ENCODE results near the gene RAD51B. TPM values are rescaled to one million over a fixed set of nuclear protein-coding genes. Genes with fewer than 3 reads are reported as not detected.

Gene RAD51B
- total RNA-seq, 1 experiment from 2014 or later = 20.0 TPM

- H3K9me2 ChIP-seq (ENCODE audit: insufficient read depth) = no peaks in the 10 kb centered on the region
- H3K4me3 ChIP-seq (replicated peaks in 1 of 2; ENCODE audit: low read depth in 1 of 2, low read length in 2 of 2) = no peak overlapping the region
- no peak overlapping the region for H3K27ac ChIP-seq (ENCODE audit: low read depth, low read length)
- no peaks in the 10 kb centered on the region for H3K27me3 ChIP-seq (ENCODE audit: insufficient read depth, low read length)
- TF ChIP-seq CEBPB (IDR thresholded peaks at IDR 0.05; ENCODE audit: low read depth) = no peak
- no peak for TF ChIP-seq POLR2A (IDR thresholded peaks at IDR 0.05; ENCODE audit: borderline replicate concordance, extremely low read depth, insufficient read depth, insufficient read length)
- no peak for TF ChIP-seq ELF1 (IDR thresholded peaks at IDR 0.05; ENCODE audit: borderline replicate concordance, low read depth)
- TF ChIP-seq REST (IDR thresholded peaks at IDR 0.05; ENCODE audit: low read depth) = no peak
- TF ChIP-seq ATF3 (IDR thresholded peaks at IDR 0.05) = no peak
- no peak for TF ChIP-seq SIN3A (IDR thresholded peaks at IDR 0.05; ENCODE audit: low read depth)
- TF ChIP-seq ZNF274 (IDR thresholded peaks at IDR 0.05; ENCODE audit: low read depth, low read length) = no peak
- no peak for TF ChIP-seq SP1 (IDR thresholded peaks at IDR 0.05; ENCODE audit: low read depth)
- TF ChIP-seq POLR2AphosphoS5 (IDR thresholded peaks at IDR 0.05; ENCODE audit: low read depth, low read length) = no peak
- no peak for TF ChIP-seq ZBTB33 (IDR thresholded peaks at IDR 0.05; ENCODE audit: extremely low read depth, insufficient replicate concordance, low read length)
- TF ChIP-seq ZFX (IDR thresholded peaks at IDR 0.05) = no peak
- no peak for TF ChIP-seq YY1 (IDR thresholded peaks at IDR 0.05; ENCODE audit: extremely low read depth, insufficient replicate concordance, low read depth, low read length)
- no peak for TF ChIP-seq MAX (IDR thresholded peaks at IDR 0.05)
- no peak for TF ChIP-seq CTCF (IDR thresholded peaks at IDR 0.05 in 2 of 3, conservative IDR thresholded peaks at IDR 0.05 in 1 of 3; ENCODE audit: borderline replicate concordance in 1 of 3, insufficient read depth in 1 of 3, low read depth in 2 of 3, low read length in 2 of 3)
- TF ChIP-seq EZH2 (IDR thresholded peaks at IDR 0.05) = no peak
- no peak for TF ChIP-seq JUND (IDR thresholded peaks at IDR 0.05)
- no peak for TF ChIP-seq RAD21 (IDR thresholded peaks at IDR 0.05; ENCODE audit: low read depth)
- TF ChIP-seq CBX3 (IDR thresholded peaks at IDR 0.05; ENCODE audit: low read depth) = no peak
- no peak for TF ChIP-seq TCF7L2 (IDR thresholded peaks at IDR 0.05; ENCODE audit: borderline replicate concordance, extremely low read depth, insufficient read depth, insufficient read length)
- ChIA-PET RAD21 (ENCODE audit: low non-redundant PET in 1 of 2, low total read pairs in 2 of 2, uncharacterized antibody in 2 of 2, unreplicated experiment in 2 of 2) (no interaction called here), CTCF (no interaction called here), POLR2A (no interaction called here)
- H3K4me1 ChIP-seq (ENCODE audit: control insufficient read depth in 1 of 2, insufficient read depth in 2 of 2, low read length in 2 of 2) = peaks cover 13 to 14% of the 10 kb centered on the region in 2 experiments
- no peak overlapping the region for H3K4me2 ChIP-seq (ENCODE audit: low read length)
- H3K36me3 ChIP-seq (ENCODE audit: control insufficient read depth in 1 of 2, insufficient read depth in 2 of 2, low read length in 2 of 2) = no peaks in the 10 kb centered on the region
- ATAC-seq (no peak), DNase-seq (ENCODE audit: low read depth, low spot score) (no peak)
- no peaks in the 10 kb centered on the region for H4K20me1 ChIP-seq (ENCODE audit: insufficient read depth)
- no peaks in the 10 kb centered on the region for H3K79me2 ChIP-seq (ENCODE audit: insufficient read depth, low read length)
- H3K9ac ChIP-seq (ENCODE audit: low read length) = no peak overlapping the region
- intact Hi-C loops (cut with micrococcal nuclease) = no loop called here
- no peaks in the 10 kb centered on the region for H3K9me3 ChIP-seq (ENCODE audit: control insufficient read depth in 1 of 2, insufficient read depth in 1 of 2, low read depth in 1 of 2, low read length in 2 of 2)
- H2AFZ ChIP-seq (ENCODE audit: low read depth, low read length, poor library complexity, severe bottlenecking) = no peak overlapping the region
- no TSS peak for BruUV-seq (replicated peaks)
These were observed 461.9 kb downstream of the RAD51B start for GRCh38 chr14:68281497-68281896.

Data from HCT116 (cell line).